HG03521 (cell line): ENCODE results near the gene FOXR1.
A peak's percentile ranks its signal among the peaks of the same experiment; 100 is the strongest.
"Not testable (repeated sequence)": the region's sequence is repeated elsewhere in the genome, so short reads cannot be mapped to it uniquely, and the experiment has no call there.

Experiments used
- ATAC-seq: cut with Tn5 transposase; IDR thresholded peaks from one replicate; pipeline ENCODE4 v1.9.1; 2021; ENCODE audit warnings: mild to moderate bottlenecking, moderate library complexity; ENCODE audit not compliant: unreplicated experiment

The FOXR1 gene

DNA sequence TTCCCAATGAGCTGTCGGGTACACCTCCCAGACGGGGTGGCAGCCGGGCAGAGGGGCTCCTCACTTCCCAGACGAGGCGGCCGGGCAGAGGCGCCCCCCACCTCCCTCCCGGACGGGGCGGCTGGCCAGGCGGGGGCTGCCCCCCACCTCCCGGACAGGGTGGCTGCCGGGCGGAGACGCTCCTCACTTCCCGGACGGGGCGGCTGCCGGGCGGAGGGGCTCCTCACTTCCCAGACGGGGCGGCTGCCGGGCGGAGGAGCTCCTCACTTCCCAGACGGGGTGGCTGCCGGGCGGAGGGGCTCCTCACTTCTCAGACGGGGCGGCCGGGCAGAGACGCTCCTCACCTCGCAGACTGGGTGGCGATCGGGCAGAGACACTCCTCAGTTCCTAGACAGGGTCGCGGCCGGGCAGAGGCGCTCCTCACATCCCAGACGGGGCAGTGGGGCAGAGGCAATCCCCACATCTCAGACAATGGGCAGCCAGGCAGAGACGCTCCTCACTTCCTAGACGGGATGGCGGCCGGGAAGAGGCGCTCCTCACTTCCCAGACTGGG is 20.0 kb downstream of the FOXR1 start:
- not testable (repeated sequence) for ATAC-seq

DNA sequence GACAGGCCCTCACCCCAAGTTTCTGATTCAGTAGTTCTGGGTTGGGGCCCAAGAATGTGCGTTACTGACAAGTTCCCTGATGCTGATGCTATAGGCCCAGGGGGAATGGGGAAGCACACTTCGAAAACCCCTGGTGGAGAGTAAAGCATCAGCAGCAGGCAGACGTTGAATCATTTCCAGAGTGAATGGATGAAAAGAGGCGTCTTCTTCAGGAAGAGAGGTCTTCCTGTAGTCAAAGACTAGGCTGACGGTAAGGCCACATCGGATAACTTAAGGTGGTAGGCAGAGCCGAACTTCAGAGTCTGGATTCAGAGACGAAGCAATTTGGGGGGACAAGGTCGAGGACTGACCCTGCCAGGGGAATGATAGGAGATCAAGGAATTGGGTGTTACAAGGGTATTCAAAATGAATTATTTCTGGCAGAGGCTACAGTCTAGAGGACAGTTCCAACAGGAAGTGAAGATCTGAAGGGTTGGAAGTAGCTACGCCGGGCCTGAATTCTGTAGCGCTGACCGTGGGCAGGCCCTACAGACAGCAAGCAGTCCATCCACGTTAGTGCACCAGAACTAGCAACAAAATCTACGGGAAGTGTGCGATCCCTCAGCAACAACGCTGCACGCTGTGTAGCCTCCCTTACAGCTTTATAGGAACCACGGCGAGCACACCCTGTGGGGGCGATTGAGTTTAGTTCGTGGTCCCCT is 25.5 kb downstream of the FOXR1 start:
- ATAC-seq, result peak; percentile 14

- ATAC-seq, result peak; percentile 89
Measured at GRCh38 chr11:118997627-118998387, 26.2 kb downstream of the FOXR1 start, which contains the start of gene CENATAC. Gene CENATAC, plus strand, starts transcription at chr11:118998138. Its CDS starts 60 bp downstream, at chr11:118998198.

DNA sequence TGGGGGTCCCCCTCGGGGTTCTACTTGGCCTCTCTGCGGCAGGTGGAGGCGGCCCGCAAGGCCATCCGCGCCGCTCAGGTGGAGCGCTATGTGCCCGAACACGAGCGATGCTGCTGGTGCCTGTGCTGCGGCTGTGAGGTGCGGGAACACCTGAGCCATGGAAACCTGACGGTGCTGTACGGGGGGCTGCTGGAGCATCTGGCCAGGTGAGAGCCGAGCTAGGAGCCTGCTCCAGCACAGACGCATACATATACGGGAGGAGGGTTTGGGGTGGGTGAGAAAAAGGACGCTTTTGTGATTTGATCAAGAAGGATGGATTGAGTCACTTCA is 26.8 kb downstream of the FOXR1 start:
- ATAC-seq, result peak; percentile 19

GRCh38 chr11:118998822-118999221 is 27.3 kb downstream of the FOXR1 start:
- ATAC-seq, result no peak

DNA sequence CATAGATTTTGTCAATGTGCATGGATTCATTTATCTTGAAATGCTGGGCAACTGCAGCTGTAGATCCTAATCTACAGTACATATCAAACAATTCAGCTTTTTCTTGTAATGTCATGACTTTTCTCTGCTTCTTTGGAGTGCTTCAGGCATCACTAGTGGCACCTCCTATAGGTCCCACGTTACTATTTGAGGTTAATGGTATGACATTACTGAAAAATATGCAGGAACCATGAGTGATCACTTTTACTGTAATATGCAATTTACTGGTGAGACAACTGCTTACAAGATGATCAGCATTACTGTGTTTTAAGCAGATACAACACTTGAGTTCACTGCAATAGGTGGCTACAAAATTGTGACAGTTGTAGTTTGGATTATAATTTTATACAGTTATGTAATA is 29.3 kb downstream of the FOXR1 start:
- ATAC-seq, result no peak

DNA sequence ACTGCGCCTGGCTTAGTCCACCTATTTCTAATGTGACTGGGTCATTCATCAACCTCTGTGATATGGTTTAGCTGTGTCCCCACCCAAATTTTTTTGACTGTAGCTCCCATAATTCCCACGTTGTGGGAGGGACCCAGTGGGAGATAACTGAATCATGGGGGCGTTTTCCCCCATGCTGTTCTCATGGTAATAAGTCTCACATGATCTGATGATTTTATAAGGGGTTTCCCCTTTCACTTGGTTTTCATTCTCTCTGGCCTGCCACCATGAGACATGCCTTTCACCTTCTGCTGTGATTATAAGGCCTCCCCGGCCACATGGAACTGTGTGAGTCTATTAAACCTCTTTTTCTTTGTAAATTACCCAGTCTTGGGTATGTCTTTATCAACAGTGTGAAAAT is 35.1 kb downstream of the FOXR1 start:
- ATAC-seq, result no peak

- ATAC-seq, result no peak
Measured at GRCh38 chr11:119011476-119012053, 40.0 kb downstream of the FOXR1 start.

DNA sequence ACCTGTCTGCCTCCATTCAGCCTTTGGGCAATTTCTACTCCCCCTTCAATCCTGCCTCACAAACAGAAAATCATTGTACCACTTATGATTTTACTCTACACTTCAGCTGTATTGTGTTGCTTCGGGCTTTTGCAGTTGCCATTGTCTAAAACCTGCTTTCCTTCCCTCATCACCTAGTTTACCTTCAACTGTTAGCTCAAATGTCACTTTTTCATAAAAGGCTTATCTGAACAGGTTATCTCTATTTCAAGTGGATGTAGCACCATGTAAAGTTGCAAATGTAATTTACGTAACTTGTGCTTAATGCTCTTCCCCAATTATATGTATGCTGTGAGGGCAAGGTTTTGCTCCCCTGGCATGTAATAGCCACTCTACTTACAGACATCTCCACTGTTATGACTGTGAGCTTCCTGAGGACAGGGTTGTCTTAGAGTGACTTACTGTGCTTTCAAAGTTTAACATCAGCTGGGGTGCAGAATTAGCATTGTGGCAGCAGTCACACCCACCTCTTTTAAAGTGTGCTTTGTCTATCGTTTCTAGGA is 41.1 kb downstream of the FOXR1 start:
- no peak for ATAC-seq

- no peak for ATAC-seq
Measured at GRCh38 chr11:119014209-119014924, 42.8 kb downstream of the FOXR1 start.

GRCh38 chr11:119015054-119015611 is 43.6 kb downstream of the FOXR1 start:
- no peak for ATAC-seq

DNA sequence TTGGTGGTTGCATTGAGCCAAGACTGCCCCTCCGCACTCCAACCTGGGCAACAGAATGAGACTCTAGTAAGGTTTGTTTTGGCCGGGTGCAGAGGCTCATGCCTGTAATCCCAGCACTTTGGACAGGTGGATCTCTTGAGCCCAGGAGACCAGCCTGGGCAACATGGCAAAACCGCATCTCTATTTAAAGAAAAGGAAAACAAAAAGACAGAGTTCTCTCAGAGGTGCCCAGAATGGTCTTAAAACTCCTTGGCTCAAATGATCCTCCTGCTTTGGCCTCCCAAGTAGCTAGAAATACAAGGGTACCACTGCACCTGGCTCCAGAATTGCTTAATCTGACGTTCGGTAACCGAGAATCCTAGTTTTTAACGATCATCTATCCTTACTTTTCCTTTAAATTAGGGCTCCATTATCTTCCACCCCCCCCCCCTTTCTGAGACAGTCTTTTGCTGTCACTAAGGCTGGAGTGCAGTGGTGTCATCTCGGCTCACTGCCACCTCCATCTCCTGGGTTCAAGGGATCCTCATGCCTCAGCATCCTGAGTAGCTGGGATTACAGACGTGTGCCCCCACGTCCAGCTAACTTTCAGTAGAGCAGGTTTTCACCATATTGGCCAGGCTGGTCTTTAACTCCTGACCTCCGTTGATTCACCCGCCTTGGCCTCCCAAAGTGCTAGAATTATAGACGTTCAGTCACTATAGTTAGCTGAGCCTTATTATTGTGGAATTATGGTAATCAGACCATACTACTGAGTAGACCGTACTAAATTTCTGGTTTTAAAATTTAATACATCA is 44.9 kb downstream of the FOXR1 start:
- no peak for ATAC-seq

GRCh38 chr11:119017377-119017776 is 45.8 kb downstream of the FOXR1 start:
- ATAC-seq, result not testable (repeated sequence)

- peak; percentile 86 for ATAC-seq
Measured at GRCh38 chr11:119018074-119018938, 46.7 kb downstream of the FOXR1 start, which contains the start of the genes RPS25 and TRAPPC4. Gene RPS25, minus strand, starts transcription at chr11:119018343. Its CDS starts 59 bp downstream, at chr11:119018284. Gene TRAPPC4, plus strand, starts transcription at chr11:119018766. Its CDS starts 30 bp downstream, at chr11:119018796.

DNA sequence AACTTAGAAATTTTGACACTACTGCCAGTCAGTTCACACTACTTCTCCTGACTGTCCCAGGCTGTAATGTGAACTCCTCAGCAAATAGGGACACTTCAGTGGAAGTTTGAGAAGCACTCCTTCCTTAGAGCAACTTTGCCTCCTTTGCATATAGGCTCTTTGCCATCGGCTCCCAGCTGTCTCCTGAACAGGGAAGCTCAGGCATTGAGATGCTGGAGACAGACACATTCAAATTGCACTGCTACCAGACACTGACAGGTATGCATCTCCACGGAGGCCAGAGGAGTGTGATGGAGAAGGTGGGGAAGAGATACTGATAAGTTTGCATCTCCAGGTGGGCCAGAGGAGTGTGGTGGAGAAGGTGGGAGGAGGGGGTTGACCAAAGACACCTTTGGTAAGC is 48.4 kb downstream of the FOXR1 start:
- no peak for ATAC-seq

DNA sequence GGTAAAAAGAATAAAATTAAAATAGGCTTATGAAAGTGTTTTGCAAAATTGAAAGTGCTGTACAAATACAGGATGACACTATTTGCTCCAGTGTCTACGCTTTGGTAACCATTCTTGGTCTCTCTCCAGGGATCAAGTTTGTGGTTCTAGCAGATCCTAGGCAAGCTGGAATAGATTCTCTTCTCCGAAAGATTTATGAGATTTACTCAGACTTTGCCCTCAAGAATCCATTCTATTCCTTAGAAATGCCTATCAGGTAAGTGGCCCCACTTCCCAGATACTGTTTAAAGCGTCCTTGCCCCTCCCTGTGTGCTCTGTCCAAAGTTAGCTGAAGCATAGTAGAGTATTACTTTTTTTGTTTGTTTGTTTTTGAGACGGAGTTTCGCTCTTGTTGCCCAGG is 50.1 kb downstream of the FOXR1 start:
- no peak for ATAC-seq

- ATAC-seq, result no peak
Measured at GRCh38 chr11:119023741-119024140, 52.2 kb downstream of the FOXR1 start.

GRCh38 chr11:119024430-119025098 is 53.0 kb downstream of the FOXR1 start:
- no peak for ATAC-seq
